T-helper 2 cell (primary cell): ENCODE data around the gene BAIAP2.
"Not testable (repeated sequence)": the region's sequence is repeated elsewhere in the genome, so short reads cannot be mapped to it uniquely, and the experiment has no call there.

ENCODE experiments used
- DNase-seq, 5 experiments: peaks; one replicate each; pipeline versions ENCODE4 v3.0.0 to v3.0.0-alpha.2; 2012 to 2022

Gene BAIAP2

DNA sequence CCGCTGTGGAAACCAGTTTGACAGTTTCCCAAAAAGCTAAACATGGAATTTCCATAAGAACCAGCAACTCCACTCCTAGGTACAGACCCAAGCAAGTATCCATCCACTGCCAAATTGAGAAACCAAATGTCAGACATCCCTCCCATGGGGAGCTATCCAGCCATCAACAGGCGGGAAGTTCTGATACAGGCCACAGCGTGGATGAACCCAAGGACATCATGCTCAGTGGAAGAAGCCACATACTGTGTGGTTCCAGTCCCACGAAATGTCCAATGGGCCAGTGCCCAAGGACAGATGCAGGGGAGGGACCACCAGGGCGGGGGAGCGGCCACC, 12.6 kb upstream of the BAIAP2 start:
- DNase-seq: no peak

DNA sequence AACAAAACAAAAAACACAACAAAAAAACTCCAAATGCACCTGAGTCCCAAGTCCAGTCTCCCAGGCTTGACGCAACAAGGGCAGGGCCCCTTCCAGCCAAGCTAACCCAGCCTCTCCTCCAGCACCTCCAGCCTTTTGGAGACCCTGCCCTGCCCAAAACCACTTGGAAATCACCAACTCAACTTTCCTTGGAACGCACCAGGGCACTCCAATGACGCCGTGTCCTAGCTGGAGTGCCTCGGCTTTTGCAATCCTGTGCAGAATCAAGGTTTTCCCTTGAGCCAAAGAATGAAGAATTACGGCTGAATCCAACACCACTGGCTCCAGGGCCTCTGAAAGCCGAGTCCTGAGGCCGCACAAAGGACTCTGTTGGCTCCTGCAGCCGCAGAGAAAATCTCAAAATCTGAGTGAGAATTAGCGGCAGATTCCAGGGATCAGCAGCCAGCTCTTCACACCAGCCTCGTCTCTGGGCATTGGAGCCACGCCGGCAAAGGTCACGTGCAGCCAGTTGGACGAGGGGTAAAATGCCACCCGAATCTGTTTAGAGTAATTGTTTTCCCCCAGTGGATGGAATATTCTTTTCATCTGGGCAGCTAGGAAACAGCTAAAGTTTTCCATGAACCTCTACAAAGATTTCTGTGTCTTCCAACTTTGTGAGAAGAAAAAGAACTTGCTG, 9.7 kb upstream of the BAIAP2 start:
- DNase-seq: no peak

DNA sequence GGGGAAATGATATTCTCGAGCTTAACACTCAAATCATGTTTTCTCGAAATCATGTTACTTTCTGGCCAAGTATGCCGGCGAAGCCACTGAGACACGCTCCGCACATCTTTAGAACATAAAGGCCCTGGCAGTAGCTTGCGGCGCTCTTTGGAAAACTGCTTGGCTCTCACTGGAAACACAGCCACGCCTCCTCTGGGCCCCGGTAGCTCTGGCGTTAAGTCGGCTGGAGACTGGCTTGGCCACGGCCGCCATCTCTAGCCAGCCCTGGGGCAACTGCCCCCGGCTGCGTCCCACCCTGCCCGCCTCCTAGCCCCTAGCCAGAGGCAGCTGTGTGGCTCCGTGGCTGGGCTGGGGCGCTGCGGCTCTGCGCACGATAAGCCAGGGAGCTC, 9.2 kb upstream of the BAIAP2 start:
- DNase-seq: no peak

DNA sequence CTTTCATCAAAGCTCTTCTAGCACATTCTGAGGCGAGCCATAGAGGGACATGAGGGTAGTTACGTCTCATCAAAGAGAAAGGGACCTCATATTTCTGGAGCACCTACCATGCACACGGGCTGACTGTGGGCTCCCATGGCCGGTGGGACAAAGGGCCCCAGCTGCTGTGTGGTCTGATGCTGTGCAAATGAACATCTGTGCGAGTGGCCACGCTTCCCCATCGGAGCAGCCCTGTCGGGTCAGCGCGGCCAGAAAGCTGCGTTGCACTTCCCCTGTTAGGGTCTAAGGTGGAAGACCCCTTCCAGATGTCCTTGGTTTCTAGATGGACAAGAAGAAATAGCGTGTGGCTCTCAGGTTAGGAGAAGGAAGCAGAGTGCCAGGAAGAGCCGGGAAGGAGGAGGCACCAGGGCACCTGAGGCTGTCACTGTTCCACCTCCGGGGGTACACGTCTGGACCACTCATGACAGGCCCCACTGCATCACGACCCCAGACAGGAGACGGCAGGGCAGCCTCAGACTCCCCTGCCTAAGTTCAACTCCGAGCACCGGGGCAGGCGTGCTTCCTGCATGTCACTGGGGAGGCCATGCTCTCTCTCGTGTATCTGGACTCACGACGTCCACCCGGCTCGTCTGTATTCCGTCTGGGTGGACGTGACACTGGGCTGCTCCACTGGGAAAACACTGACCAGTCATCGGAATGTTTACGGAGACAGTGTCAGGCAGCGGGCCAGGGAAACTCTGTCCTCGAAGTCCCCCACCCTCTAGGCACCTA, 8.5 kb upstream of the BAIAP2 start:
- no peak for DNase-seq

DNA sequence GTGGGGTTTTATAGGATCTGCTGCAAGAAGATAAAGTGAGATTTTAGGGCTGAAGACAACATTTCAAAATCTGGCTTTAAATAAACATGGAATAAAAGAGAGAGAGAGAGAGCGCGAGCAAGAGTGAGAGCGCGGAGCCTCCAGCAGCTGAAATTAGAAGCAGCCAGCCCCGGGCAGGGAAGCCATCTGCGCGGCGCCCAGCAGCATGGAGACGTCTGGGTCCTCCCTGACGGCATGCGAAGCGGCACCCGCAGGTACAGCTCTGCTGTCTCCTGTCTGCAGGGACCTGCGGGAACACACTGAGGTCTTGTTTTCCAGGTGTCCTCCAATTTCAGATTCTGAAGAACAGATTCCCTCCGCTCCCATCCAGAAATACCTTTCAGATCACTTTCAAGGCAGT, 7.9 kb upstream of the BAIAP2 start:
- no peak for DNase-seq

DNA sequence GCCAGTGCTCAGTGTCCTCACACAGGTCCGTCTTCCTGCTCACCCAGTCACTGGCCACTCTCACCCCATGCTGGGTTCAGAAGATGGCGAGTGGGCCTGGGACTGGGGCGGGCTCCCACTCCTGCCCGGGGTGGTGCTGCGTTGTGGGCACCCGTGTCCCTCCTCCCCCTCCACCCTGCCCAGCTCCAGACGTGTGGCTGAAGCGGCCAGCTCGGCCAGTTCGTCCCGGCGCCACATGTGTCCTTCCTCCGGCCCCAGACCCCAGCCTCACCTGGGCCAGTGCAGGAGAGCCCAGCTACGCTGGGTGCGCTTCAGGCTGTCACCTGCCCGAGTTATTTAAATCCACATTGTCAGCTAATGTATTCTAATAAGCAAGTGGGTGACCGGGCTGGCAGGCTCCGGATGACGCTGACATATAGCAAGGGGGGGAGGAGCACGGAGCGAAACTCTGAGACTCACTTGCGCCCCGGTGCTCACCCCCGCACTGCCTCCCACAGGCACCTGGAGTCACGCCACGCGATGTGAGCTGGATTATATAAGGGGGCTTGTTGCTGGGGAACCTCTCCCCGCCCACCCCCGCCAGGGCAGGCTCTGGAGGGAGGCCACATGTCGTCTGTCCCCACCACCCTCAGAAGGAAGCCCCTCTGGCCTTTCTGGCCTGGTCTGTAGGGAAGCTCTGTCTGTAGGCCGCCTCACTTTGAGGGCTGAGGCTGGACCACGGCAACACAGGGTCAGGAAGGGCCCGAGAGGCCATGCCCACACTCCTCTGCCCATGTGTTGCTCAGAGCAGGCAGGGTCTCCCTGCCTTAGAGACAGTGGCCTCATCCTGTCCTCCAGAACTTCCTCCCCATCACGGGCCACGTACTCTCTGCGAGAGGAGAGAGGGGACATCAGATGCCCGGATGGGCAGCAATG, 7.1 kb upstream of the BAIAP2 start:
- DNase-seq: no peak

DNA sequence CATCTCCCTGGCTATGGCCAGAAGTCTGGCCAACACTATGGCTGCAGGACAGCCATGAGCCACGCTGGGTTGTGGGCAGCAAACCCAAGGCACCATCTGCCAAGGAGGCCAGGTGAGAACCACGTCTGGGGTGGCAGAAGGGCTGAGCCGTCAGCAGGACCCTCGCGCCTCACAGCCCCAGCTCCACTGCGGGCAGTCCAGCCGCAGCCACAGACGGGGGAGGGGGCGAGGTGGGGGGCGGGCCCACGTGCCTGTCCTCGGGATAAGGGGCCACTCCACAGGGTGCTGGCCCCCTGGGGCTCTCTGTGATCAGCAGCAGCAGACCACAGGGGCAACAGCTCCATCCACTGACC, 6.5 kb upstream of the BAIAP2 start:
- DNase-seq: no peak

DNA sequence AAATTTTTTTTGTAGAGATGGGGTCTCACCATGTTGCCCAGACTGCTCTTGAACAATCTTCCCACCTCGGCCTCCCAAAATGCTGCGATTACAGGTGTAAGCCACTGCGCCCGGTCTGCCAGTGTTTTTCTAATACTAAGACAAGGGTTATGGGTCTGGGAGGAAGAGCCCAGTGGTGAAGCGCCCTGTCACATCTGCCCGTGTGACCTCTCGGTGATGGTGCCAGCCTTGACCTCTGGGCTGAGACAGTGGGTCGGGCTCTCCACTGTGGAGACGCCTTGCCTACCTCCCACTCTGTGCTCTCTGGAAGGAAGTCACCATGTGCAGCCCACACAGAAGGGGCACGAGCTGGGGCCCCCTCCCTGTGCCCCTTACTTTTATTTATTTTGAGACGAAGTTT, 5.1 kb upstream of the BAIAP2 start:
- DNase-seq: no peak

DNA sequence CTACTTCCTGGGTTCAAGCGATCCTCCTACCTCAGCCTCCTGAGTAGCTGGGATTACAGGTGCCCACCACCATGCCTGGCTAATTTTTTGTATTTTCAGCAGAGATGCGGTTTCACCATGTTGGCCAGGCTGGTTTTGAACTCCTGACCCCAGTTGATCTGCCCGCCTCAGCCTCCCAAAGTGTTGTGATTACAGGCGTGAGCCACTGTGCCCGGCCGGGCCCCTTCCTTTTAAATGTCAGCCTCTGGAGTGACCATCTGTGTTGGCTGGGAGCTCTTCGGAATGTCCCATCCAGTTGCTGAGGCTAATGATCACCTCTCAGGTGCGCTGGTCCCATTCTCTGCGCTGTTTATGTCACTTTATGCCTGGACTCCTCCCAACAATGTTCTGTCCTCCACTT, 4.6 kb upstream of the BAIAP2 start:
- not testable (repeated sequence) for DNase-seq

DNA sequence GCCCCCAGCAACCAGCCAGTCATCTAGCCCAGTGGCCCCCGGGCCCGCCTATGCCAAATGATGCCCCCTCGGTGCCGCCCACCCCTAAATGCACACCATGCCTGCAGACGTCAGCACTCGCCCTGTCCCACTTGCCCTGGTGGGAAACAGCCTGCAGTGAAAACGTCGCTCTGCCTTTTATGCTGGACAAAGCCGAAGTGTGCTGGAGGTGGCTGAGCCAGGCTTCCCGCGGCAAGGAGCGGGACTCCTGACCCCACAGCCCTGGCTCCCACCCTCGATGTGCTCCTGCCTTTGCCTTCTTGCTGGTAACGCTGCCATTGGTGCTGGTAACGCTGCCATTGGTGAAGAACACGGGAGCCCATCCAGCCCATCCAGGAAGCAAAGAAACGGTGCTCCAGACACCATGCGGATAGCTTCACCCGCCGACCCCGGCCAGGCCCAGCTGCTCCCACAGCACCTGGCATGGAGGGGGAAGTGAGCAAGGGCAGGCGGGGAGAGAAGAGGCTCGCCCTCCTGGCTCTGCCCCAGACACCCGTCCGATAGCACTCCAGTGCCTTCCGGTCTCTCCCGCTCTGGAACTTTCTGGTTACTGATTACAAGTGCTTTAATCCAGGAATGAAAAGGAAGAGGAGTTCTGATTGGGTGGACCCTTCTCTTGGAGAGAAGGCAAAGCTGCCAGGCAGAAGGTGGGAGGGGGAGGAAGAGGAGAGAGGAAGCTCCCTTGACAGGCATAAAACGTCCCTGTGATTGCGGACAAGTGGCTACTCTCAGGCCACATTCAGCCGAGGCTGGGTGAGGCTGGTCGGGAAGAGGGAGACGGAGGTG, 4.0 kb upstream of the BAIAP2 start:
- no peak for DNase-seq

DNA sequence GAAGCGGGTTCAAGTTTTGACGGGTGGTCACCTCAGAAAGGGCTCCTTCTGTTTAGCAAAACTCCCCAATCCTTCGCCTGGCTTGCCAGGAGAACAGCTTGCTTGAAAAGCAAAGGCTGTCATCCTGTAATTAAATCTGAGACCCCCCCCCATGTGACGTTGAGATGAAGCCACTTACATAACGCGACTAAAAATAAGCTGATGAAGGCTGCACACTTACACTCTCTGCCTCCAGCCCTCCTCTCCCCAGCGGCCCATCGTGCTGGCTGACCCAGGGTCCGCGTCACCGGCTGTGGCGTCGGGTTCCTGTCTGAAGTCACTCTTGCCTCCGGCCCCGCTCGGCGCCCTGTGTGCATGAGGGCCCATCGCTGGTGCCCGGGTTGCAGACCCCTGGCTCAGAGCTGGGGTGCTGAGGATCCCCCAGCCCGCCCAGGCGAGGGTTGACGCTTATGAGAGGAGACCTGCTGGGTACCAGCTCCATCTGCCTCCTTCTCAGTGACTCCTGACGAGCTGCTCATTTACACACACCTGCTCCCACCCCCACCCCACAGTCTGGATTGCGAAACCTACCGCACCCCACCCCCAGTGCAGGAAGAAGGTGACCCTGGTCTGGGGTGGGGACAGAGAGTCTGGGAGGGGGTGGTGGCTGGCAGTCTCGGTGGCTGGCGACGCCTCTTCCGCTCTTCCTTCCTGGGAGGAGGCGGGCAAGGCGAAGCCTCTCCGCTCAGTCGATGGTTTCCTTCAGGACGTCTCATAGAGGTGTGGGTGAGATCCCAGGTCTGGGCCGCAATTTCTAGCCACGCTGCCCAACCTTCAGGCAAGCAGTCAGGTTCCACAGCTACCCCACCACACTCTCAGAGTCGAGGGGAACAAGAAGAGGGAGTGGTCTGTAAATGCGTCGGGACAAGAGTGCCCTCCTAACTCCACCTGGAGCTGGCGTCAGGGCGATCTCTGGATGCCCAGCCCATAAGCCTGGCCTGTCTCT, 3.1 kb upstream of the BAIAP2 start:
- DNase-seq: no peak

DNA sequence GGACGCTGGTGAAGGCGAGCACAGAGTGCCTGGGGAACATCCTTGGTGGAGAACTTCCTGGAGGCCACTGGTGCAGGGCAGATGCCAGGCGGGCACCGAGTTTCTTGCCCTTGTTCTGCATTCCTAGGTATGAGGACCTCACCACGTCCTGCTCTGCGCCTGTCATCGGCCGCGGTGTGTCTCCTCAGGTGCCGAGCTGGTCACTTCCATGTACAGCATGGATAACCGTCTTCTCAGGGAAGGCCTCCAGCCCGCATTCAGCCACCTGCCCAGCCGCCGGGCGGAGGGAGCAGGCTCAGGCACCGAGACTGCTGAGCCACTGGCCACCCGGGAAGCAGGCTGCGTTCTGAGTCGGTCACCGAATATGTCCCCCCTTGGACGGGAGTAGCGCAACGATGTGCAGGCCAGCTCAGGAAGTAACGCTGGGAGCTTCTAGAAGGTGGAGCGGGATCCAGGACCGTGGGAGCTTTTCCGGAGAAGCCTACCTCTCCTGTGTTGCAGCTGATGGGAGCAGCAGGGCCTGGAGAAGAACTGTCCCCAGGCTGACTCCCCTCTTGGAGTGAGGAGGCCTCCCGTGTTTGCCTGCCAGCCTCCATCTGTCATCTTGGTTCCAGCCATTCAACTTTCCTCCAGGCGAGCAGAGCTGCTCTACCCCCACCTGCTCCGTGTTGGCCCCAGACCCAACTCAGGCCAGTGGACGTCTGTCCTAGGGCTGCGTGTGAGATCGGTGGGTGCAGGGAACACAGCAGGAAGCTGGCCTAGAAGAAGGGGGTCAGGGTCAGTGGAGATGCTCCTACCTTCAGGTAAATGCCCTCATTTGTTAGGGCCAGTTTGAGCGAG, 2.1 kb upstream of the BAIAP2 start:
- no peak for DNase-seq

DNA sequence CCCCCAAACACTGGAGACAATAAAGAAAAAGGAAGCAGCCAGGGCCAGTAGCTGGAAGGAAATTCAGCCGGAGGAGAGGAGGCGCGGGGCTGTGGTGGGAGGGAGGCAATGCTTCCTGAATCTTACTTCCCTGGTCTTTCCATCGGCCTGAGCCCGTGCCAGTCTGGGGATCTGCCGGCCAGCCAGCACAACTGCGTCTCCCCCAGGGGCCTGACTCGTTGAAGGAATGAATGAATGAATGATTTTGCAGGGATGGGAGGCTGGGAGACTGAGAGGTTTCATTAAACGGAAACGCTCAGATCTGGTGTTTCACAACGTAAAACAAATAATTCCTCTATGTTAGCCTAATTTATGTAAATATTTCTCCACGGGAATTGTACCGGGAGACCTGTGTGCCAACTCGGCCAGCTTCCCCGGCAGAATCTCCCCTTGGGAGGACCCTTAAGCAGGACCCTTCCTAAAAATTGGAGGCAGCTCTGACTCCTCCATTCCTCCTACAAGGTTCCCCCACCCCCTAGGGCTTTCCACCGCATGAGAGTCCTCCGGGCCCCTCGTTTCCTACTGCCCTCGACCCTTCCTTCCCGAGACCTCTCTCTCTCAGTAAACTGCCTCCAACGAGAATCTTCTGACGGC, 1.3 kb upstream of the BAIAP2 start:
- DNase-seq: no peak

DNA sequence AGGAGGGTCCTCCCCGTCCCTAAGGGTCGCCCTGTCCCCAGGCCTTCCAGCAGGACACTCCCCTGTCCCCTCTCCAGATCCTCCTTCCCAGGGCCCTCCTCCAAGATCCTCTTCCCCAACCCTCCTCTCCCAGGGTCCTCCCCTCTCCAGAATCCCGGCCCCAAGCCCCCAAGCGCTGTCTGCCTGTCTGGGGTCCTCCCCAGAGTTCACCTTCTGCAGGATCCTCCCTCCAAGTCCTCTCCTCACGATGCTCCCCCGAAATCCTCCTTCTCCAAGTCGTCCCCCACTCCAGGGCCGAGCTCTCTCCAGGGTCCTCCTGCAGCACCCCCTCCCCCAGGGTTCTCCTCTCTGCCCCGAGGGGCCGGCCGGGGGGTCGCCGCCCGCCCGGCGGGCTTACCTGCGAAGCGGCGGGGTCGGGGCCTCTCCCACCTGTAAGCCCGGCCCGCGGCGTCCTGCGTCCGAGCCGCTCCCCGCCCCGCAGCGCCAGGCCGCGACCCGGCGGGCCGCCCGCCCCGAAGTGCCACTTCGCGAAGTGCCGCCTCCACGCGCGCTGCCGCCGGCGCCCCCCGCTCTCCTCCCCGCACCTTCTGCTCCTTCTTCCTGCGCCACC, 678 bp upstream of the BAIAP2 start:
- no peak for DNase-seq

DNA sequence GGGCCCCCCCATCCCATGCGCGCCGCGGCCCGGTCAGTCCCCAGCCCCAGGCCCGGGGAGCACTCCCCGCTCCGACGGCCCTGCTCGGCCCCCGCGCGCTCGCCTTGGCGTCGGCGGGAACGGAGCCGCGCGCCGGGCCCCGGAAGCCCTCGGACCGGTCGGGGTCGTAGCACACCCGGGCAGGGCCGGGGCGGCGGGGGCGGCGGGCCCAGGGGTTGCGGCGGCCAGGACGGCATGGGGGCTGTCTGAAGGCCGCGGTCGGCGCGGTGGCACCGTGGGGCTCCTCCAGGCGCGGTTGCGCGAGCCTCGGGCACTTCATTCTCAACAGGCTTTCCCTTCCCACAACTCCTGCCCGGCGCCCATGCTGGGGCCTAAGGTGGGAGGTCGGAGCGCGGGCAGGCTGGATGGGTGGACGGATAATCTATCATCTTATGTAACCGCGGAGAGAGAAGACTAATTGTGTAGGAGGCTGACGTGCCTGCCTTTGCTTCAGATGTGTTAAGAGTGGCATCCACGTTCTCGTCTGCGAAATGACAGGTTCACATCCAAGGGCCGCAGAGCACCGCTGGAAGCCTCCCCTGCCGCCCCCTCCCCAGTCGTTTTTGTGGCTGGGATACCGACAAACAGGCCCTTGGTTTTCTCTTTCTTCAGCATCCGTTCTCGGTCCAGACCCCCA, 708 bp downstream of the BAIAP2 start:
- DNase-seq: peak in 1 of 5 experiments; percentile 11

DNA sequence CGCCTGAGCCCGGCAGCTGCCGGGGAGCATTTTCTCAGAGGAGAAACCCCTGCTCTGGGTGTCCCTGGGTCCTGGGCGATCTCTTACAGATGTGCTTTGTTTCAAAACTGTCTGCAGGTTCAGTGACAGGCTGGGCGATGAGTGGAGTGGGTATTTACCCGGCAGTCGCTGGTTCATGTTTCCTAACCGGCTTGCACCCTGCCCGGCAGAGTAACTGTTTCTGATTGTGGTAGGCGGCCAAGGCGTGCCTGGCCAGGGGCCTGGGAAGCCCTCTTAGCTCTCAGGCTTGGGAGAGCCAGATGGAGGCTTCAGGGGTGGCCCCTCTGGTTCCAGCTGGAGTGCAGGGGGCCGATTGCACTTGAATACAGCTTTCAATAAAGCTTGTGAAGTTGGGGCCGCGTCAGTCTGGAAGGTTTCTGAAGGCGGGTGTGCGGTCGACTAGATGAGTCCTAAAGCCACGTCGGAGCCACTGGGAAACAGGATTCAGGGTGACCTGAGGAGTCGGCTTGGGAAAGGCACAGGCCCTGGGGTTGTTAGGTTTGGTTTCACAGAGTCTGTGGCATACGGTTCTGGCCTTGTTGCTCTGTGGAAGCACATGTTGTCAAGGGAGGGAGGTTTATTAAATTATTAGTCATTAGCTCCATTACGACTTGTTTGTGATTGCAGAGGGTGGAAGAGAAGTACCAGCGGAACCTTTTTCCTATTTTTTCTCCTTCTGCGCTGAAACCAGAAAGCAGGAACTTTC, 1.4 kb downstream of the BAIAP2 start:
- DNase-seq: no peak

DNA sequence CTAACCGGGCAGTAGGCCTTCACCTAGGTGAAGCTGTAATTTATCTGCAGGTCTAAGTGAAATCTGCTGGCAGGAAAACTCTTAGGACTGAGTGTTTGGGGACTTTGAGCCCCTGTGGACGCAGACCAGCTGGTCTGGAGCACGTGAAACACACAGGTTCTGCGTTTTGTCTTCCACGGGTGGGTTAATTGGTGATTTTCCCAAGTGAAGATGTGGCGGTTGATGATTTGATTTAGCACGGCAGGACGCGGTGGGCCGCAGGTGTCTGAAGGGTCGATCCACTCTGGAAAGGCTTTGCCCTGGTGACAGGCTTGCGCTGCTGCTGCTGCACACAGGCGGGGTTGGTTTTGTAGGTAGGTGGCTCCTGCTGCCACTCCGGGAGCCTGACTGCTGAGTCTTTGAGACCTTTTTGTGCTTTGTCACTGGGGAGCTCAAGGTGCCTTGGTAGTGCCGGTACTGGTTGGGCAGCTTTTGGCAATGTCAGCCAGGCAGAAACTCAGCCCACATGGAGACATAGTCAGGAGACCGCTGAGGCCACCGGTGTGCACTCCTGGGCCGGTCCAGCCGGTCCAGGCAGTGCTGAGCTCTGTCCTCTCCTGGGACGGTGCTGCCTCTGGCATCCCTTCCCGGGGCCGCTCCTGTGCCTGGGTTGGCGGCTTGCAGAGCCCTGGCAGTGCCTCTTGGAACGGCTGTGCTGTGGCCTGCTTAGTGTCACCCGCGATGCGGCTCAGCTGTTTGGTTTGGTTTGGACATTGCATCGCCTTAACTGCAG, 2.3 kb downstream of the BAIAP2 start:
- no peak for DNase-seq
